ENCODE measurements around the gene KDM1B.

The KDM1B gene

GRCh38 chr6:18186033-18186432 lies 30.8 kb downstream of the KDM1B start:
- TF ChIP-seq ZNF70 (CRISPR knock-in tag; IDR thresholded peaks at IDR 0.05), result no peak
- TF ChIP-seq, protein P1, sequence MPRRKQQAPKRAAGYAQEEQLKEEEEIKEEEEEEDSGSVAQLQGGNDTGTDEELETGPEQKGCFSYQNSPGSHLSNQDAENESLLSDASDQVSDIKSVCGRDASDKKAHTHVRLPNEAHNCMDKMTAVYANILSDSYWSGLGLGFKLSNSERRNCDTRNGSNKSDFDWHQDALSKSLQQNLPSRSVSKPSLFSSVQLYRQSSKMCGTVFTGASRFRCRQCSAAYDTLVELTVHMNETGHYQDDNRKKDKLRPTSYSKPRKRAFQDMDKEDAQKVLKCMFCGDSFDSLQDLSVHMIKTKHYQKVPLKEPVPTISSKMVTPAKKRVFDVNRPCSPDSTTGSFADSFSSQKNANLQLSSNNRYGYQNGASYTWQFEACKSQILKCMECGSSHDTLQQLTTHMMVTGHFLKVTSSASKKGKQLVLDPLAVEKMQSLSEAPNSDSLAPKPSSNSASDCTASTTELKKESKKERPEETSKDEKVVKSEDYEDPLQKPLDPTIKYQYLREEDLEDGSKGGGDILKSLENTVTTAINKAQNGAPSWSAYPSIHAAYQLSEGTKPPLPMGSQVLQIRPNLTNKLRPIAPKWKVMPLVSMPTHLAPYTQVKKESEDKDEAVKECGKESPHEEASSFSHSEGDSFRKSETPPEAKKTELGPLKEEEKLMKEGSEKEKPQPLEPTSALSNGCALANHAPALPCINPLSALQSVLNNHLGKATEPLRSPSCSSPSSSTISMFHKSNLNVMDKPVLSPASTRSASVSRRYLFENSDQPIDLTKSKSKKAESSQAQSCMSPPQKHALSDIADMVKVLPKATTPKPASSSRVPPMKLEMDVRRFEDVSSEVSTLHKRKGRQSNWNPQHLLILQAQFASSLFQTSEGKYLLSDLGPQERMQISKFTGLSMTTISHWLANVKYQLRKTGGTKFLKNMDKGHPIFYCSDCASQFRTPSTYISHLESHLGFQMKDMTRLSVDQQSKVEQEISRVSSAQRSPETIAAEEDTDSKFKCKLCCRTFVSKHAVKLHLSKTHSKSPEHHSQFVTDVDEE (CRISPR knock-in tag; IDR thresholded peaks at IDR 0.05), result no peak
- TF ChIP-seq PPARA (CRISPR knock-in tag; IDR thresholded peaks at IDR 0.05; ENCODE audit: borderline replicate concordance), result no peak
- no peak for TF ChIP-seq OSR1 (CRISPR knock-in tag; IDR thresholded peaks at IDR 0.05)
- TF ChIP-seq ZFP3 (CRISPR knock-in tag; IDR thresholded peaks at IDR 0.05), result no peak
- ATAC-seq, result no peak

DNA sequence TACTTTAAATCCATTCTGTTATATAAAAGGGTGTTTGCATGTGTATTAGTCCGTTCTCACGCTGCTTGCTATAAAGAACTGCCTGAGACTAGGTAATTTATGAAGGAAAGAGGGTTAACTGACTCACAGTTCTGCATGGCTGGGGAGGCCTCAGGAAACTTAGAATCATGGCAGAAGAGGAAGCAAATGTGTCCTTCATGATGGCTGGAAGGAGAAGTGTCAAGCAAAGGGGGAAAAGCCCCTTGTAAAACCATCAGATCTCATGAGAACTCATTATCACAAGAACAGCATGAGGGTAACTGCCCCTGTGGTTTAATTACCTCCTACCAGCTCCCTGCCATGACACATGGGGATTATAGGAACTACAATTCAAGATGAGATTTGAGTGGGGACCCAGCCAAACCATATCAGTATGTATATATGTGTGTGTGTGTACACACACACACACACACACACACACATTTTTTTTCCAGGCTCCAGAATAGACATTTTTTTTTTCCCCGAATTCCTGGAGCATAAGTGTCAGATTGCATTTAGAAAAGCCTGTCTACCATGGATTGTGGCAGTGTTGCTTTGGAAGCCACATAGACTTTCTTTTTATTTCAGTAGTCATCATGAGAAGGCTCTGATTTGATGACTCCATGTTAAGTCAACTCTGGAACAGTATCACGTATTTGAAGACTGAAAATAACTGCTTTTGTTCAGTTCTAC lies 31.5 kb downstream of the KDM1B start:
- no peak for TF ChIP-seq RARB (CRISPR knock-in tag; IDR thresholded peaks at IDR 0.05)
- no peak for TF ChIP-seq ZFP30 (CRISPR knock-in tag; IDR thresholded peaks at IDR 0.05)
- TF ChIP-seq CSDC2 (CRISPR knock-in tag; IDR thresholded peaks at IDR 0.05), result no peak
- TF ChIP-seq, protein P2, sequence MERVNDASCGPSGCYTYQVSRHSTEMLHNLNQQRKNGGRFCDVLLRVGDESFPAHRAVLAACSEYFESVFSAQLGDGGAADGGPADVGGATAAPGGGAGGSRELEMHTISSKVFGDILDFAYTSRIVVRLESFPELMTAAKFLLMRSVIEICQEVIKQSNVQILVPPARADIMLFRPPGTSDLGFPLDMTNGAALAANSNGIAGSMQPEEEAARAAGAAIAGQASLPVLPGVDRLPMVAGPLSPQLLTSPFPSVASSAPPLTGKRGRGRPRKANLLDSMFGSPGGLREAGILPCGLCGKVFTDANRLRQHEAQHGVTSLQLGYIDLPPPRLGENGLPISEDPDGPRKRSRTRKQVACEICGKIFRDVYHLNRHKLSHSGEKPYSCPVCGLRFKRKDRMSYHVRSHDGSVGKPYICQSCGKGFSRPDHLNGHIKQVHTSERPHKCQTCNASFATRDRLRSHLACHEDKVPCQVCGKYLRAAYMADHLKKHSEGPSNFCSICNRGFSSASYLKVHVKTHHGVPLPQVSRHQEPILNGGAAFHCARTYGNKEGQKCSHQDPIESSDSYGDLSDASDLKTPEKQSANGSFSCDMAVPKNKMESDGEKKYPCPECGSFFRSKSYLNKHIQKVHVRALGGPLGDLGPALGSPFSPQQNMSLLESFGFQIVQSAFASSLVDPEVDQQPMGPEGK (CRISPR knock-in tag; IDR thresholded peaks at IDR 0.05; ENCODE audit: borderline replicate concordance), result no peak
- no peak for TF ChIP-seq TOX (CRISPR knock-in tag; IDR thresholded peaks at IDR 0.05; ENCODE audit: borderline replicate concordance)
- no peak for TF ChIP-seq CSRNP3 (CRISPR knock-in tag; IDR thresholded peaks at IDR 0.05)
- no peak for TF ChIP-seq ZNF565 (CRISPR knock-in tag; conservative IDR thresholded peaks at IDR 0.05; ENCODE audit: low read depth)
- TF ChIP-seq ISL1 (CRISPR knock-in tag; IDR thresholded peaks at IDR 0.05), result no peak
- no peak for TF ChIP-seq ZFP3 (CRISPR knock-in tag; IDR thresholded peaks at IDR 0.05)
- TF ChIP-seq PPARA (CRISPR knock-in tag; IDR thresholded peaks at IDR 0.05; ENCODE audit: borderline replicate concordance), result no peak
- TF ChIP-seq ARNTL (CRISPR knock-in tag; IDR thresholded peaks at IDR 0.05; ENCODE audit: borderline replicate concordance, low read depth), result no peak
- no peak for TF ChIP-seq OSR1 (CRISPR knock-in tag; IDR thresholded peaks at IDR 0.05)
- TF ChIP-seq ESRRG (CRISPR knock-in tag; IDR thresholded peaks at IDR 0.05), result no peak
- TF ChIP-seq ZC3H10 (CRISPR knock-in tag; IDR thresholded peaks at IDR 0.05), result no peak
- no peak for TF ChIP-seq BACH2 (CRISPR knock-in tag; IDR thresholded peaks at IDR 0.05; ENCODE audit: borderline replicate concordance)
- TF ChIP-seq CREB5 (CRISPR knock-in tag; IDR thresholded peaks at IDR 0.05; ENCODE audit: low read depth), result no peak
- TF ChIP-seq SNAI2 (CRISPR knock-in tag; IDR thresholded peaks at IDR 0.05), result no peak
- no peak for ATAC-seq

DNA sequence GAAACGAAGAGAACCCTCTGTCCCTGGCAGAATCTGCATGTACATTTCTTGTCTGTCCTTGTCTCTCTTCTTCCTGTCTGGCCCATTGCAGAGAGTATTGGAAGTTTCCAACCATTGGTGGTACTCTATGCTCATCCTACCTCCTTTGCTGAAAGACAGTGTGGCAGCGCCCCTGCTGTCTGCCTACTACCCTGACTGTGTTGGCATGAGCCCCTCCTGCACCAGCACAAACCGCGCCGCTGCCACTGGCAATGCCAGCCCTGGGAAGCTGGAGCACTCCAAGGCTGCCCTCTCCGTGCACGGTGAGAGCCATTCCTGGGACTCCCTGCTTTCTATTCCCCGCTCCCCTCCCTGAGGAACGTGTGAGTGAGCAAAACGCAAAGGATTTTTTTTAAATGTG lies 32.5 kb downstream of the KDM1B start:
- no peak for TF ChIP-seq ZNF565 (CRISPR knock-in tag; conservative IDR thresholded peaks at IDR 0.05; ENCODE audit: low read depth)
- TF ChIP-seq POU6F1 (CRISPR knock-in tag; IDR thresholded peaks at IDR 0.05; ENCODE audit: borderline replicate concordance, low read depth), result no peak
- no peak for TF ChIP-seq OSR1 (CRISPR knock-in tag; IDR thresholded peaks at IDR 0.05)
- TF ChIP-seq ZNF70 (CRISPR knock-in tag; IDR thresholded peaks at IDR 0.05), result no peak
- TF ChIP-seq CSDC2 (CRISPR knock-in tag; IDR thresholded peaks at IDR 0.05), result no peak
- TF ChIP-seq, protein P1 (CRISPR knock-in tag; IDR thresholded peaks at IDR 0.05), result no peak
- TF ChIP-seq TCF4 (CRISPR knock-in tag; IDR thresholded peaks at IDR 0.05; ENCODE audit: borderline replicate concordance), result no peak
- TF ChIP-seq ZFP3 (CRISPR knock-in tag; IDR thresholded peaks at IDR 0.05), result no peak
- TF ChIP-seq ARNTL (CRISPR knock-in tag; IDR thresholded peaks at IDR 0.05; ENCODE audit: borderline replicate concordance, low read depth), result no peak
- TF ChIP-seq CREB5 (CRISPR knock-in tag; IDR thresholded peaks at IDR 0.05; ENCODE audit: low read depth), result no peak
- no peak for ATAC-seq
